Suprapubic skin (tissue), 4 donors: ENCODE data around the gene TAPBPL.

Source experiments
- POLR2A ChIP-seq, 2 donors: fragments of 450-650 bp; IDR thresholded peaks; one replicate each; pipeline ENCODE4 v1.6.1; 2017; ENCODE audit warnings: antibody characterized with exemption in 2 of 2, mild to moderate bottlenecking in 2 of 2, moderate library complexity in 2 of 2
- POLR2AphosphoS5 ChIP-seq, 3 donors: sonication (generic); formaldehyde crosslinking; IDR thresholded peaks; one replicate each; pipeline ENCODE4 v1.6.1; 2017; ENCODE audit warnings: antibody characterized with exemption in 3 of 3
- TF ChIP-seq, protein P1 (sequence below), 2 donors: fragments of 200-600 bp in 1 of 2; fragments of 450-650 bp in 1 of 2; sonication (generic) in 1 of 2; IDR thresholded peaks; one replicate each; pipeline ENCODE4 v1.5.1; 2016 to 2019; ENCODE audit warnings: antibody characterized with exemption in 2 of 2, mild to moderate bottlenecking in 1 of 2, moderate library complexity in 1 of 2

DNA sequence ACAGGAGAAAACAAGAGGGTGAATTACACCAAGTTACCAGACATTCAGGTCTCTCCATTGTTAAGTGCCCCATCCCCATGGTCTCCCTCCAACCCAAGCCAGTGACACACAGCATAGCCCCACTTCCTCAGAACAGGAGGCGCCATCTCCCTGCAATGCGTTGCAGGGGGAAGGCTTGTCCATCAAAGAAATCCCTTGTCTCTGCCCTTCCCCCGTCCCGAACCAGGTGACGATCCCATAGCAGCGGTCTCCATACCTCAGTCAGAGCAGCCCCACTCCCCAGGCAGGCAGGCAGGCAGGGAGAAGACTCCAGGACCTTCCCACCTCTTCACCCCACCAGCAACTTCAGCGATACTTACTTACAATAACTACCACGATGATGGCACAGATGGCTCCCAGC is 12.7 kb downstream of the TAPBPL start:
- TF ChIP-seq, protein P1, sequence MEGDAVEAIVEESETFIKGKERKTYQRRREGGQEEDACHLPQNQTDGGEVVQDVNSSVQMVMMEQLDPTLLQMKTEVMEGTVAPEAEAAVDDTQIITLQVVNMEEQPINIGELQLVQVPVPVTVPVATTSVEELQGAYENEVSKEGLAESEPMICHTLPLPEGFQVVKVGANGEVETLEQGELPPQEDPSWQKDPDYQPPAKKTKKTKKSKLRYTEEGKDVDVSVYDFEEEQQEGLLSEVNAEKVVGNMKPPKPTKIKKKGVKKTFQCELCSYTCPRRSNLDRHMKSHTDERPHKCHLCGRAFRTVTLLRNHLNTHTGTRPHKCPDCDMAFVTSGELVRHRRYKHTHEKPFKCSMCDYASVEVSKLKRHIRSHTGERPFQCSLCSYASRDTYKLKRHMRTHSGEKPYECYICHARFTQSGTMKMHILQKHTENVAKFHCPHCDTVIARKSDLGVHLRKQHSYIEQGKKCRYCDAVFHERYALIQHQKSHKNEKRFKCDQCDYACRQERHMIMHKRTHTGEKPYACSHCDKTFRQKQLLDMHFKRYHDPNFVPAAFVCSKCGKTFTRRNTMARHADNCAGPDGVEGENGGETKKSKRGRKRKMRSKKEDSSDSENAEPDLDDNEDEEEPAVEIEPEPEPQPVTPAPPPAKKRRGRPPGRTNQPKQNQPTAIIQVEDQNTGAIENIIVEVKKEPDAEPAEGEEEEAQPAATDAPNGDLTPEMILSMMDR (IDR thresholded peaks at IDR 0.05): no peak
- no peak for TF ChIP-seq POLR2A (IDR thresholded peaks at IDR 0.05)
- TF ChIP-seq POLR2AphosphoS5 (IDR thresholded peaks at IDR 0.05): no peak
